NCI-H2196 treated with DMSO at 0.1 percent for 48 hours (cell line): ENCODE data around the gene HDHD5.

Source experiments
- DNase-seq: peaks from one replicate; lab custom pipeline; 2025; ENCODE audit not compliant: unreplicated experiment; lab: John Stamatoyannopoulos, UW

Gene HDHD5

GRCh38 chr22:17106785-17107546 lies 52.1 kb downstream of the HDHD5 start:
- no peak for DNase-seq

- no peak for DNase-seq
Observed at GRCh38 chr22:17106161-17106784, 52.8 kb downstream of the HDHD5 start.

GRCh38 chr22:17105143-17106129 lies 53.6 kb downstream of the HDHD5 start:
- DNase-seq, result no peak

GRCh38 chr22:17104336-17104935 lies 54.6 kb downstream of the HDHD5 start:
- no peak for DNase-seq

GRCh38 chr22:17103351-17103750 lies 55.7 kb downstream of the HDHD5 start:
- no peak for DNase-seq

- DNase-seq, result no peak
Observed at GRCh38 chr22:17102297-17102667, 56.8 kb downstream of the HDHD5 start.

- DNase-seq, result no peak
Observed at GRCh38 chr22:17101475-17102296, 57.4 kb downstream of the HDHD5 start.

GRCh38 chr22:17100621-17101020 lies 58.5 kb downstream of the HDHD5 start:
- no peak for DNase-seq

- DNase-seq, result no peak
Observed at GRCh38 chr22:17098379-17098819, 60.7 kb downstream of the HDHD5 start.

- DNase-seq, result no peak
Observed at GRCh38 chr22:17097701-17098100, 61.4 kb downstream of the HDHD5 start.

- no peak for DNase-seq
Observed at GRCh38 chr22:17097062-17097461, 62.0 kb downstream of the HDHD5 start.

- DNase-seq, result no peak
Observed at GRCh38 chr22:17096071-17096470, 63.0 kb downstream of the HDHD5 start.

GRCh38 chr22:17095538-17095937 lies 63.5 kb downstream of the HDHD5 start:
- no peak for DNase-seq

- DNase-seq, result no peak
Observed at GRCh38 chr22:17093081-17093480, 66.0 kb downstream of the HDHD5 start.

- no peak for DNase-seq
Observed at GRCh38 chr22:17091851-17092250, 67.2 kb downstream of the HDHD5 start.

- no peak for DNase-seq
Observed at GRCh38 chr22:17090550-17090949, 68.5 kb downstream of the HDHD5 start.
